Muscle of back (tissue), 11 donors: ENCODE measurements around the gene RPA3. TPM values are rescaled to one million over a fixed set of nuclear protein-coding genes. Genes with fewer than 3 reads are reported as not detected.
"Not testable (repeated sequence)": the region's sequence is repeated elsewhere in the genome, so short reads cannot be mapped to it uniquely, and the experiment has no call there.

ENCODE experiments used
- DNase-seq, 3 donors: peaks; one replicate each; pipeline versions ENCODE4 v3.0.0 to v3.0.0-alpha.2; 2013
- polyA plus RNA-seq, 10 donors: library from polyadenylated mRNA; unstranded; fragments of 120-200 nt; gene quantifications; one replicate each; pipeline ENCODE4 v1.2.1, GENCODE V29; 2013; ENCODE audit not compliant: insufficient read length in 10 of 10

The RPA3 gene
- polyA plus RNA-seq, 10 donors, result 23.6 to 33.2 (median 26.2) TPM

DNA sequence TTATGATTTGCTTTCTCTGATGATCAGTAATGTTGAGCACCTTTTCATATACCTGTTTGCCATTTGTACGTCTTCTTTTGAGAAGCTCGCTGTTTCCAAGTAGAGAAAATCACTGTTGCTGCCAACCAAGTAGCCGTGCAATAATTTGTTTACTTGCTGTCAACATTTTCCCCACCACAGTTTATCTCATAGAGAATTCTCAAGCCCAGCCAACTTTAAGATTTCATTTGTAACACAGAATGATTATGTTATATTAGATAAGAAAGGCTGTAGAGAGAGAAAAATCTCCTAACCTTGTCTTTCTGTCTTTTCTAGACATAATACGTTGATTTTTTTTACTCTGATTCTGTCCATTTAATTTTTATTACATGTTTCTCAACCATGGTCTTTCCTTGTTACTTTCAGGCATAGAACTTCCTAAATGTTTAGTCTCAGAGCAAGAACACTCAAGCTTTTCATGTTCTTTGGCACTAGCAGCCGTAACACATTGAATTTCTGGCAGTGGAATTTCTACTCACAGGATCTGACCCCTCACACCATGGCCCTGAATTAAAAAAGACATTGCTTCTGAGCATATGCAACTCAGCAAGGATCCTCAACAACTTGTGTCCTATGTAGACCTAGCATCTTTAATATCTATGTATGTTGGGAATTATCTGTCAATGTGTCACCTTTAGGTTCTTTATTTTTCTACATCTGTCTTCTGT lies 23.1 kb downstream of the RPA3 start:
- peak in 1 of 3 donors; percentile 59 for DNase-seq

- DNase-seq, result no peak
Measured at GRCh38 chr7:7694542-7694941, 23.9 kb downstream of the RPA3 start.

GRCh38 chr7:7693881-7694280 lies 24.5 kb downstream of the RPA3 start:
- DNase-seq, result peak in 1 of 3 donors; percentile 76

DNA sequence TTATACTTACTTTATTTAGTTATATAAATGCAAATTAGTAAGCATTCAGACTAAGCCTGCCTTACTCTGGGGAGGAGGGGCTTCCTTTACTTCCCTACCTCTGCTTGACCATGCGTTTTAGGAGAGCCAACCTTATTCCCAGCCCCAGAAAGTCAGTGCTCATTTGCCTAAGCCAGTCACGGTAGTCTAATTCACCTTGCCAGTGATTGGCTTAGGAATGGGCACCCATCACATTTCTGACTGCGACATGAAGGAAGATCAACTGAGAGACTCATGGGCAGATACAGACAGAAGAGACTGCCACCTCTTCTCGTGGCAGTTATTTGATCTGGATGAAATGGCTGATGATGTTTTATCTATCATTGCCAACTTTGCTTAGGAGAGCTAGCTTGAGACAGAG lies 29.5 kb downstream of the RPA3 start:
- DNase-seq, result no peak

GRCh38 chr7:7688310-7688709 lies 30.1 kb downstream of the RPA3 start:
- DNase-seq, result no peak

- DNase-seq, result no peak
Measured at GRCh38 chr7:7687800-7688199, 30.6 kb downstream of the RPA3 start.

- no peak for DNase-seq
Measured at GRCh38 chr7:7686811-7687508, 31.4 kb downstream of the RPA3 start.

DNA sequence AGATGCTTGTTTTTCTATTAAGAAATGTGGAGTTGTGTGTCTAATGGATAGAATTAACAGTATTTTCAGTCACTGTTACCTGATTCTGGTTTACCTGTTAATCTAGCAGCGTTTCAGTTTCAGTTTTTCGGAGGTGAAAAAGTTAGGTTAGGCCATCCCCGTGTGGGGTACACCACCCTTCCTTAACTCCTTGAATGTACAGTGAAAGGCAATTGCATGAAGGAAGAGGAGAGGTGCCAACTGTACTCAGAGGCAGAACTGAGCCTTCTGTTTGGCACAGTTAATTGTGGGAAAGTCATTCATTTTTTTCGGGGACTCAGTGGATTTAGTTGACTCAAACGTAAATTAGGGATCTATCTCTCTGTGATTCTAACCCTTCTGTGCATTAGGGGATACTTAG lies 35.5 kb downstream of the RPA3 start:
- DNase-seq, result no peak

DNA sequence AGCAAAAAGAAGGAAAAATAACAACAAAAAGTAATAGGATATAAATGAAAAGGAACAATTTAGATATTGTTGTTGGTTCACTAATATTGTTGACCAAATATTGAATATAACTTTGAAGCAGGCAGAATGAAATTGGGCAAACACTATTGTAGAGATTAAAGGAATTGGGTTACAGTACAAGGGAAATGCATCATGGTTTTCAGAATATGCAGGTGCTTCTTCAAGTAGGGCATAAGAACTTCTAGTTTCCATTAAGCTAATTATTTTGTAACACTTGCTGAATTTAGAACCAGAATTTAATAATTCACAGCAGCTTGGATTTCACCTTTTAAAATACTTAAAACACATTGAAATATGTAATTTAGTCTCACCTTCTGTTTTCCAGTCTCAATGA lies 36.5 kb downstream of the RPA3 start:
- DNase-seq, result no peak

- peak; percentile 72 to 85 (median 74) for DNase-seq
Measured at GRCh38 chr7:7681191-7681935, 37.0 kb downstream of the RPA3 start.

GRCh38 chr7:7679640-7680039 lies 38.8 kb downstream of the RPA3 start:
- DNase-seq, result not testable (repeated sequence)

- DNase-seq, result no peak
Measured at GRCh38 chr7:7675686-7676085, 42.7 kb downstream of the RPA3 start.

GRCh38 chr7:7673240-7673550 lies 45.2 kb downstream of the RPA3 start:
- DNase-seq, result no peak

- no peak for DNase-seq
Measured at GRCh38 chr7:7672545-7673239, 45.7 kb downstream of the RPA3 start.

GRCh38 chr7:7671361-7671760 lies 47.0 kb downstream of the RPA3 start:
- DNase-seq, result no peak

DNA sequence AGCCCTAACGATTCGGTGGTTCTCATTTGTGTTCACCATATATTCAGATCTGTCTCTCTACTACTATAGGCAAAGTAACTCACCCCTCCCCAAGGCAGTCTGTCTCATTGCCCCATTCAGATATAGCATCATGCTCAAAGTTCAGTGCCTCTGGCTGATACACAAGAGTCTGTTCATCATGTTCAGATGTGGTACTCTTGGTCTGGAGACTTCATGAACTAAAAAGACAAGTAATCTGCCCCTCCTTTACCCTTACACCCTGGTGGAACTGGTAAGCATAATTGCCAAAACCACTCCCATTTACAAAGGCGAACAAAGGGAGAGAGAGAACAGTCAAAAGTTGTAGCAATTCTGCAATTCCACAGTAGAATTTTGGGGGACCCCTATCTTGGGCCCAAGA lies 47.9 kb downstream of the RPA3 start:
- DNase-seq, result no peak

- DNase-seq, result no peak
Measured at GRCh38 chr7:7668706-7669105, 49.7 kb downstream of the RPA3 start.

DNA sequence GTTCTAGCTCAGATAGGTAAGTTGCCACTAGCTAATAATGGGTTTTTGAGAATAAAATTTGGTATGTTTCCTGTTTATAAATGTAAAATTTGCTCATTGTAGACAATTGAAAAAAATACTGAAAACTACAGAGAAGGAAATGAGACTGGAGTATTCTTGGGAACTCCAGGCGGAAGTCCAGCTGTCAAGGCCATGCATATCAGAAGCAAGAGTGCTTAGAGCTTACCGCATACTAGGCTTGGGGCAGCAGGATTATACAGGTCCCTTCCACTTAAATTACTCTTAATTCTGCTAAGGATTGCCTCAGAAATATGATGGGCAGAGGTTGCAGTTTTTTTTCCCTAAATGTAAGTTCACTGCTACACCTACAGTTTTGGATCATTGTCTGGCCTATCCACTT lies 51.2 kb downstream of the RPA3 start:
- DNase-seq, result no peak

- DNase-seq, result no peak
Measured at GRCh38 chr7:7665031-7665430, 53.4 kb downstream of the RPA3 start.

- DNase-seq, result no peak
Measured at GRCh38 chr7:7664291-7664690, 54.1 kb downstream of the RPA3 start.

DNA sequence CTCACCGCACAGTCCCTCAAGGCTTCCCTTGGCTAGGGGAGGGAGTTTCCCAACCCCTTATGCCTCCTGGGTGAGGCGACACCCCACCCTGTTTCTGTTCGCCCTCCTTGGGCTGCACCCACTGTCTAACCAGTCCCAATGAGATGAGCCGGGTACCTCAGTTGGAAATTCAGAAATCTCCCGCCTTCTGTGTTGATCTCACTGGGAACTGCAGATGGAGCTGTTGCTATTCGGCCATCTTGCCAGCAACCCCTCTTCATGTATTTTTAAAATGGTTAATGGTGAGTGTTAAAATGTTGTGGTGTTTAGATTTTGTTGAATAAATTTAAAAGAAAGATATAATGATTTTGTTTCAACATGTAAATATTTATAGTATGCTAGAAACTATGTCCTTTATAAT lies 55.9 kb downstream of the RPA3 start:
- DNase-seq, result no peak

DNA sequence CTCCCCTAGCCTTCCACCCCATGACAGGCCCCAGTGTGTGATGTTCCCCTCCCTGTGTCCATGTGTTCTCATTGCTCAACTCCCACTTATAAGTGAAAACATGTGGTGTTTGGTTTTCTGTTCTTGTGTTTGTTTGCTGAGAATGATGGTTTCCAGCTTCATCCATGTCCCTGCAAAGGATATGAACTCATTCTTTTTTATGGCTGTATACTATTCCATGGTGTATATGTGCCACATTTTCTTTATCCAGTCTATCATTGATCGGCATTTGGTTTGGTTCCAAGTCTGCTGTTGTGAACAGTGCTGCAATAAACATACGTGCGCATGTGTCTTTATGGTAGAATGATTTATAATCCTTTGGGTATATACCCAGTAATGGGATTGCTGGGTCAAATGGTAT lies 61.9 kb downstream of the RPA3 start:
- not testable (repeated sequence) for DNase-seq
